Neural cell (in vitro differentiated cells): ENCODE results near the gene HDAC4. TPM values are rescaled to one million over a fixed set of nuclear protein-coding genes. Genes with fewer than 3 reads are reported as not detected.

Experiments
- H2AFZ ChIP-seq: fragments of 200-600, 300-800 bp; sonication (generic), shearing (Covaris generic); 2 replicates; pipeline ENCODE4 v1.6.0; 2014; ENCODE audit warnings: low read depth, mild to moderate bottlenecking, antibody characterized with exemption, low read length, moderate library complexity
- H3F3A ChIP-seq: fragments of 200-600 bp; shearing (Covaris generic); 2 replicates; pipeline ENCODE4 v1.6.1; 2016; ENCODE audit warnings: mild to moderate bottlenecking, moderate library complexity, mixed read lengths, antibody characterized with exemption, low read length; ENCODE audit not compliant: insufficient read depth, poor library complexity, severe bottlenecking
- H3K27ac ChIP-seq: fragments of 200-600, 300-800 bp; sonication (generic), shearing (Covaris generic); 2 replicates; pipeline ENCODE4 v1.5.1; 2014; ENCODE audit warnings: mild to moderate bottlenecking, low read length, moderate library complexity
- H3K27me3 ChIP-seq: fragments of 300-800, 200-600 bp; sonication (generic), shearing (Covaris generic); 2 replicates; pipeline ENCODE4 v1.6.0; 2014; ENCODE audit warnings: mild to moderate bottlenecking, low read depth, low read length, moderate library complexity; ENCODE audit not compliant: insufficient read depth
- H3K36me3 ChIP-seq: fragments of 300-800, 200-600 bp; sonication (generic), shearing (Covaris generic); 2 replicates; pipeline ENCODE4 v1.5.1; 2014; ENCODE audit warnings: mild to moderate bottlenecking, antibody characterized with exemption, low read length, moderate library complexity; ENCODE audit not compliant: insufficient read depth
- H3K4me2 ChIP-seq: fragments of 300-800, 200-600 bp; sonication (generic), shearing (Covaris generic); 2 replicates; pipeline ENCODE4 v1.6.0; 2014; ENCODE audit warnings: mild to moderate bottlenecking, low read length
- H3K4me3 ChIP-seq: fragments of 300-800, 200-600 bp; sonication (generic), shearing (Covaris generic); 2 replicates; pipeline ENCODE4 v1.5.1; 2014; ENCODE audit warnings: mild to moderate bottlenecking, low read length, moderate library complexity
- H3K79me2 ChIP-seq: fragments of 200-600 bp; shearing (Covaris generic); replicated peaks from 2 replicates; pipeline ENCODE4 v1.6.0; 2014; ENCODE audit warnings: mild to moderate bottlenecking, low read length, moderate library complexity; ENCODE audit not compliant: insufficient read depth
- H3K9ac ChIP-seq: fragments of 300-800, 200-600 bp; sonication (generic), shearing (Covaris generic); 2 replicates; pipeline ENCODE4 v1.6.1; 2016; ENCODE audit warnings: mild to moderate bottlenecking, low read length, mixed read lengths
- H3K9me2 ChIP-seq: fragments of 200-600 bp; shearing (Covaris generic); 2 replicates; pipeline ENCODE4 v1.6.1; 2016; ENCODE audit warnings: mild to moderate bottlenecking, low read length, mixed read lengths; ENCODE audit not compliant: insufficient read depth
- H3K9me3 ChIP-seq: fragments of 200-600, 300-800 bp; sonication (generic), shearing (Covaris generic); 2 replicates; pipeline ENCODE4 v1.6.1; 2016; ENCODE audit warnings: mild to moderate bottlenecking, mixed run types, low read length, moderate library complexity, mixed read lengths
- H4K20me1 ChIP-seq: fragments of 200-600 bp; shearing (Covaris generic); 2 replicates; pipeline ENCODE4 v1.6.1; 2016; ENCODE audit warnings: mild to moderate bottlenecking, mixed run types; ENCODE audit not compliant: insufficient read depth
- CTCF ChIP-seq: fragments of 450-650 bp; IDR thresholded peaks from 2 replicates; pipeline ENCODE4 v1.5.1; 2014; ENCODE audit warnings: antibody characterized with exemption, mild to moderate bottlenecking, moderate library complexity; ENCODE audit not compliant: poor library complexity, severe bottlenecking
- EP300 ChIP-seq: fragments of 450-650 bp; conservative IDR thresholded peaks from 2 replicates; pipeline ENCODE4 v1.6.1; 2014; ENCODE audit warnings: antibody characterized with exemption, mild to moderate bottlenecking, moderate library complexity; ENCODE audit not compliant: poor library complexity, severe bottlenecking
- EZH2 ChIP-seq: fragments of 200-600, 300-800 bp; shearing (Covaris generic), sonication (generic); IDR thresholded peaks from 2 replicates; pipeline ENCODE4 v1.6.1; 2014; ENCODE audit warnings: antibody characterized with exemption, low read length, borderline replicate concordance, mild to moderate bottlenecking; ENCODE audit not compliant: insufficient read depth, poor library complexity, severe bottlenecking
- MXI1 ChIP-seq: fragments of 450-650 bp; conservative IDR thresholded peaks from 2 replicates; pipeline ENCODE4 v1.6.1; 2014; ENCODE audit warnings: antibody characterized with exemption, mild to moderate bottlenecking; ENCODE audit not compliant: poor library complexity, severe bottlenecking
- POLR2AphosphoS5 ChIP-seq: IDR thresholded peaks from 2 replicates; pipeline ENCODE4 v1.6.1; 2012
- RAD21 ChIP-seq: fragments of 450-650 bp; conservative IDR thresholded peaks from 2 replicates; pipeline ENCODE4 v1.6.1; 2014; ENCODE audit warnings: antibody characterized with exemption, mild to moderate bottlenecking, moderate library complexity
- SMC3 ChIP-seq: fragments of 450-650 bp; conservative IDR thresholded peaks from 2 replicates; pipeline ENCODE4 v1.6.1; 2014; ENCODE audit warnings: antibody characterized with exemption, mild to moderate bottlenecking, moderate library complexity; ENCODE audit not compliant: poor library complexity
- TAF1 ChIP-seq: IDR thresholded peaks from 2 replicates; pipeline ENCODE4 v1.6.1; 2012; ENCODE audit warnings: low read depth
- polyA plus RNA-seq: library from polyadenylated mRNA; depleted of rRNA; stranded (reverse); fragments of >200 nt; gene quantifications from 2 replicates; pipeline ENCODE4 v1.2.3, GENCODE V29; 2014
- TF ChIP-seq, protein P1 (sequence below): IDR thresholded peaks from 2 replicates; pipeline ENCODE4 v1.6.1; 2012; ENCODE audit warnings: borderline replicate concordance

Gene HDAC4
- polyA plus RNA-seq, 1 donor from 2014 or later = 3.4 TPM

DNA sequence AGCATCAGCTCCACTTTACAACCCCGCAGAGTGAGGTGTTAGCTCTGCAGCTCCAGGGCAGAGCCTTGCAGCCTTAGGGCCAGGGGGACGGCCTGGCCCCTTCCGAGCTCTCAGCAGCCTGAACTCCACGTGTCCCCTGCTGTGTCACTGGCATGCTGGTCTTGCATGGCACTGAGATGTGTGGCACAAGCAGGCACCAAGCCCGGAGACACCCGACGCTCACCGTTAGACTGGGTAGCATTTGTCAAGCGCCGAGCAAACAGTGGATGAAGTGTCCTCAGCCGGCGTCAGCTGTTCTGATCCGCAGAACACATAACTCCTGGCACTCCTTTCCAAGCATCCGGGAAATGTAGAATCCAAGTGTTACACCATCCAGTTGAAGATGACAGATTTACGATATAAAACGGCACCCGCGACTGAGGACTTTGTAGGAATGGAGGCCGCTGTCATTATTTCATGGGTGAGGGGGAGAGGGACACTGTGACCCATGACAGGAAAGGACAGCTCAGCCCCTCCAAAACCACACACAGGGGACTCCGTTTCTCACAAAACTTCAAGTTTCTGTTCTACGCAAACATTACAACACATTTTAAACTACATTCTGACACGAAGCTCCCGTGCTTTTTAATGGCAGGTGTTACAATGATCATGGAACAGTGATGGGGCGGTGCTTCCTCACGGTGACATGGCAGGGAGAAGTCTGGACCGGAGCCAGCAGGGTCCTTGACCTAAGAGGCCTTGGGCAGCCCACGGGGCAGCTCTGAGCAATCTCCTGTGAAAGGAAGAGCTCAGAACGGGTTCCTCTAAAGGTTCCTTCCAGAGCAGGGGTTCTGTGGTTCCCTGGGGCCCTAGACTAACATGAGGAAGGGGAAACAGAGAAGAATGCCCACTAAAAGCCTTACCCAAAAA, 89.4 kb downstream of the HDAC4 start:
- H3K27ac ChIP-seq = no peak overlapping the region
- H4K20me1 ChIP-seq = no peaks in the 10 kb centered on the region
- TF ChIP-seq TAF1 (no peak), RAD21 (no peak)
- H3F3A ChIP-seq = no peaks in the 10 kb centered on the region
- H3K9me3 ChIP-seq = no peaks in the 10 kb centered on the region
- H3K4me3 ChIP-seq = no peak overlapping the region
- no peaks in the 10 kb centered on the region for H3K36me3 ChIP-seq
- H2AFZ ChIP-seq = no peak overlapping the region
- H3K27me3 ChIP-seq = no peaks in the 10 kb centered on the region
- H3K9me2 ChIP-seq = no peaks in the 10 kb centered on the region
- H3K9ac ChIP-seq = no peak overlapping the region
- peaks cover 5% of the 10 kb centered on the region for H3K79me2 ChIP-seq
- H3K4me2 ChIP-seq = no peak overlapping the region

GRCh38 chr2:239310401-239311061, 90.3 kb downstream of the HDAC4 start:
- Histone ChIP-seq H3F3A (no peaks in the 10 kb centered on the region), H4K20me1 (no peaks in the 10 kb centered on the region), H3K79me2 (peaks cover 5% of the 10 kb centered on the region), H3K27ac (no peak overlapping the region), H3K4me2 (no peak overlapping the region), H3K9ac (no peak overlapping the region), H3K36me3 (no peaks in the 10 kb centered on the region), H3K9me3 (no peaks in the 10 kb centered on the region), H3K4me3 (no peak overlapping the region), H3K27me3 (no peaks in the 10 kb centered on the region), H3K9me2 (no peaks in the 10 kb centered on the region), H2AFZ (no peak overlapping the region)
- TF ChIP-seq TAF1 (no peak), SMC3 (no peak)
- TF ChIP-seq, protein P1, sequence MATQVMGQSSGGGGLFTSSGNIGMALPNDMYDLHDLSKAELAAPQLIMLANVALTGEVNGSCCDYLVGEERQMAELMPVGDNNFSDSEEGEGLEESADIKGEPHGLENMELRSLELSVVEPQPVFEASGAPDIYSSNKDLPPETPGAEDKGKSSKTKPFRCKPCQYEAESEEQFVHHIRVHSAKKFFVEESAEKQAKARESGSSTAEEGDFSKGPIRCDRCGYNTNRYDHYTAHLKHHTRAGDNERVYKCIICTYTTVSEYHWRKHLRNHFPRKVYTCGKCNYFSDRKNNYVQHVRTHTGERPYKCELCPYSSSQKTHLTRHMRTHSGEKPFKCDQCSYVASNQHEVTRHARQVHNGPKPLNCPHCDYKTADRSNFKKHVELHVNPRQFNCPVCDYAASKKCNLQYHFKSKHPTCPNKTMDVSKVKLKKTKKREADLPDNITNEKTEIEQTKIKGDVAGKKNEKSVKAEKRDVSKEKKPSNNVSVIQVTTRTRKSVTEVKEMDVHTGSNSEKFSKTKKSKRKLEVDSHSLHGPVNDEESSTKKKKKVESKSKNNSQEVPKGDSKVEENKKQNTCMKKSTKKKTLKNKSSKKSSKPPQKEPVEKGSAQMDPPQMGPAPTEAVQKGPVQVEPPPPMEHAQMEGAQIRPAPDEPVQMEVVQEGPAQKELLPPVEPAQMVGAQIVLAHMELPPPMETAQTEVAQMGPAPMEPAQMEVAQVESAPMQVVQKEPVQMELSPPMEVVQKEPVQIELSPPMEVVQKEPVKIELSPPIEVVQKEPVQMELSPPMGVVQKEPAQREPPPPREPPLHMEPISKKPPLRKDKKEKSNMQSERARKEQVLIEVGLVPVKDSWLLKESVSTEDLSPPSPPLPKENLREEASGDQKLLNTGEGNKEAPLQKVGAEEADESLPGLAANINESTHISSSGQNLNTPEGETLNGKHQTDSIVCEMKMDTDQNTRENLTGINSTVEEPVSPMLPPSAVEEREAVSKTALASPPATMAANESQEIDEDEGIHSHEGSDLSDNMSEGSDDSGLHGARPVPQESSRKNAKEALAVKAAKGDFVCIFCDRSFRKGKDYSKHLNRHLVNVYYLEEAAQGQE = no peak

DNA sequence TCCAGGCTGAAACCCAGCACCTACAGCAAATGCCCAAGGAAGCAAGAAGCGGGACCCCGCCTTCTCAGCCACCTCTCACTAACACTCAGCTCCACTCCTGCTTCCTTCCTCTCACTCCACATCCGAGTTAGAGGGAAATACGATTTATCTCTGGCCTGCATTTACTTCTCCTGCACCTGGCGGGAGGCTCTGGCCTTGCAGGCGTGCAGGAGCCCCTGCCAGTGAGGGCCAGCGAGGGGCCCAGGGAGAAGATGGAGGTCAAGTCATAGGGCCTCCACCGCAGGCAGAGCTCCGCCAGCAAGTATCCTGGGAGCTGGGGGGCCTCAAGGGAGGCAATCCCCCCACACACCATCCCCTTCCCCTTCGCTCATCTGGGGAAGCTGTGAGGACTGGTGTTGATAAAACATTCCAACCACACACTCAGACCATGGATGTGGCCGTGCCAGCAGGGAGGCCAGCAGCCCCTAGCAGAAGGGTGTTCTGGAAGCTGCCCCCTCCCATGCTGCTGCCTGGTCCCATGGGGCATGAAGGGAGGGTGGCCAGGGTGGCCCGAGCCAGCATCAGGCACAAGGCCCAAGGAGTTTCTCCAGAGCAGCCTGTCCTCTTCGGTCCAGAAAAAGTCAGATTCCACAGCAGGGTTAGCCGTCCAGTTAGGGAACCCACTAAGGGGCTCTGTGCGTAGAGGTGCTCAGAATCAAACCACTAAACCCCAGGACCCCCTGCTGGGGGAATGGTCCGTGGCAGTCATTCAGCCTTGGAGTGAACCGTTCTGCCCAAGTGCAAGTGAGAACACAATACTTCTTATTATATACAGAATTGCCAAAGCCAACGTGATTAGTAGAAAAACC, 91.2 kb downstream of the HDAC4 start:
- H3K36me3 ChIP-seq = no peaks in the 10 kb centered on the region
- H3K4me3 ChIP-seq = no peak overlapping the region
- H3K27me3 ChIP-seq = no peaks in the 10 kb centered on the region
- H3K27ac ChIP-seq = no peak overlapping the region
- no peaks in the 10 kb centered on the region for H3K9me3 ChIP-seq
- H3K79me2 ChIP-seq = peaks cover 5% of the 10 kb centered on the region
- no peak overlapping the region for H3K4me2 ChIP-seq
- no peaks in the 10 kb centered on the region for H3K9me2 ChIP-seq
- TF ChIP-seq EZH2 (no peak), RAD21 (no peak), CTCF (no peak), TAF1 (no peak), EP300 (no peak), MXI1 (no peak), SMC3 (no peak), POLR2AphosphoS5 (no peak)
- TF ChIP-seq, protein P1 = no peak
- no peaks in the 10 kb centered on the region for H3F3A ChIP-seq
- H4K20me1 ChIP-seq = no peaks in the 10 kb centered on the region
- no peak overlapping the region for H3K9ac ChIP-seq
- no peak overlapping the region for H2AFZ ChIP-seq
